CD8-positive, alpha-beta memory T cell (primary cell): Measurements from ENCODE around the gene ACTL6B. TPM values are rescaled to one million over a fixed set of nuclear protein-coding genes. Genes with fewer than 3 reads are reported as not detected.

ENCODE experiments used
- CTCF ChIA-PET: fragments of 350-600 bp; sonication (Branson Sonifier 250); formaldehyde crosslinking; loops from one replicate; lab custom pipeline; 2021; ENCODE audit warnings: antibody characterized with exemption; lab: Charles Lee
- POLR2A ChIA-PET: fragments of 350-600 bp; sonication (Branson Sonifier 250); formaldehyde crosslinking; loops from one replicate; lab custom pipeline; 2021; ENCODE audit warnings: antibody characterized with exemption; lab: Charles Lee
- DNase-seq, 5 donors: peaks; one replicate each; pipeline versions ENCODE4 v3.0.0 to v3.0.0-alpha.2; 2020 to 2022; ENCODE audit warnings: mixed read lengths in 1 of 5
- H3K27ac ChIP-seq: one replicate; pipeline ENCODE4 v1.7.0; 2013; ENCODE audit warnings: low read depth, mild to moderate bottlenecking, low read length, moderate library complexity
- H3K27me3 ChIP-seq: 2 replicates; pipeline ENCODE4 v1.7.0; 2013; ENCODE audit warnings: low read length, mild to moderate bottlenecking; ENCODE audit not compliant: insufficient read depth, poor library complexity, severe bottlenecking
- H3K36me3 ChIP-seq: 2 replicates; pipeline ENCODE4 v1.7.0; 2013; ENCODE audit warnings: mild to moderate bottlenecking, low read length, moderate library complexity; ENCODE audit not compliant: insufficient read depth
- H3K4me1 ChIP-seq: 2 replicates; pipeline ENCODE4 v1.7.0; 2013; ENCODE audit warnings: mild to moderate bottlenecking, low read length, moderate library complexity; ENCODE audit not compliant: insufficient read depth
- H3K4me3 ChIP-seq: 2 replicates; pipeline ENCODE4 v1.7.0; 2013; ENCODE audit warnings: mild to moderate bottlenecking, low read length
- H3K9me3 ChIP-seq: 2 replicates; pipeline ENCODE4 v1.7.0; 2013; ENCODE audit warnings: mild to moderate bottlenecking, low read length
- H3K27ac Mint-ChIP-seq, 8 donors: one replicate each; pipeline ENCODE4 v1.8.0; 2020 to 2021; ENCODE audit warnings: mixed read lengths in 8 of 8, mild to moderate bottlenecking in 6 of 8, inconsistent platforms in 3 of 8, moderate library complexity in 3 of 8
- H3K27me3 Mint-ChIP-seq, 2 donors: one replicate each; pipeline ENCODE4 v1.8.0; 2020 to 2021; ENCODE audit warnings: mixed read lengths in 2 of 2, mild to moderate bottlenecking in 1 of 2, moderate library complexity in 1 of 2
- H3K36me3 Mint-ChIP-seq, 3 donors: one replicate each; pipeline ENCODE4 v1.8.0; 2020 to 2021; ENCODE audit warnings: mixed read lengths in 3 of 3, inconsistent platforms in 1 of 3, mild to moderate bottlenecking in 1 of 3
- H3K4me1 Mint-ChIP-seq, 3 donors: one replicate each; pipeline ENCODE4 v1.8.0; 2020 to 2021; ENCODE audit warnings: mixed read lengths in 3 of 3, inconsistent platforms in 1 of 3, mild to moderate bottlenecking in 1 of 3
- H3K4me3 Mint-ChIP-seq, 7 donors: one replicate each; pipeline ENCODE4 v1.8.0; 2020 to 2021; ENCODE audit warnings: mixed read lengths in 7 of 7, mild to moderate bottlenecking in 6 of 7, moderate library complexity in 4 of 7, inconsistent platforms in 2 of 7
- H3K9me3 Mint-ChIP-seq, 5 donors: one replicate each; pipeline ENCODE4 v1.8.0; 2020 to 2022; ENCODE audit warnings: mixed read lengths in 5 of 5, mild to moderate bottlenecking in 3 of 5, moderate library complexity in 2 of 5, inconsistent platforms in 1 of 5
- polyA plus RNA-seq: library from polyadenylated mRNA; unstranded; fragments of 300-500 nt; fragmentation: Illumina TruSeq; gene quantifications from one replicate; pipeline ENCODE4 v1.2.3, GENCODE V29; 2021
- total RNA-seq, 2 experiments: library from RNA; stranded (reverse); gene quantifications; one replicate each; pipeline ENCODE4 v1.2.3, GENCODE V29; 2021

Gene ACTL6B
- total and polyA plus RNA-seq, 3 experiments from 2014 or later: not detected

DNA sequence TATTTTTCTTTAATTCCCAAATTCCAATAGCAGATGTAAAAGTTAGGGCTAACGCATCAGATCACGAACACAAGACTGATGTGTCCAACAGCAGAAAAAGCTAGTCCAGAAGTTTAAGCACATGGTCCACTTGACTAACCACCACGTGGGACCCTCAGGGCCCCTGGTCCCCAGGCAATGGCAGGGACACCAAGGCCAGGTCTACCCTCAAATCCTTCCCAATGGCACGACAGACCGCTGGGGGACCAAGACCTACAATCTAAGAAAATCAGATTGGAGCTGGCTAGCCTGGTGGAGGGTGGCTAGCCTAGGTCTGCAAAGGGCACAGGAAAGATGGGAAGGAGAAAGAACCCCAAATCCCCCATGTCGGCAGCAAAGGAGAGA lies 36.3 kb upstream of the ACTL6B start:
- peaks cover 26% of the 10 kb centered on the region for H3K4me1 ChIP-seq
- no peaks in the 10 kb centered on the region for H3K27me3 ChIP-seq
- DNase-seq: peak in 1 of 5 donors; percentile 32
- Mint-ChIP-seq H3K36me3 (peaks cover 0 to 32% (median 0%) of the 10 kb centered on the region in 3 donors), H3K9me3 (no peaks in the 10 kb centered on the region), H3K4me1 (peaks cover 36 to 49% (median 39%) of the 10 kb centered on the region in 3 donors), H3K4me3 (peak overlapping the region; percentile 88 to 97 (median 94)), H3K27ac (peak overlapping the region in 7 of 8 donors; percentile 80 to 98 (median 93)), H3K27me3 (no peaks in the 10 kb centered on the region)
- ChIA-PET POLR2A (interaction anchor here (1.0 to 2.8 kb wide), 6 partner anchors 11 to 264 kb away, joined by 3 to 16 read pairs (median 4); partner anchors contain the start of genes FBXO24, MOSPD3, POP7 and ZCWPW1), CTCF (interaction anchor here (0.7 to 9.0 kb wide), 20 partner anchors 11 to 252 kb away, joined by 3 to 120 read pairs (median 7); partner anchors contain the start of genes FBXO24, LRCH4, MOSPD3 and POP7)
- no peak overlapping the region for H3K27ac ChIP-seq
- H3K4me3 ChIP-seq: peak overlapping the region; percentile 81
- peaks cover 11% of the 10 kb centered on the region for H3K36me3 ChIP-seq
- no peaks in the 10 kb centered on the region for H3K9me3 ChIP-seq

DNA sequence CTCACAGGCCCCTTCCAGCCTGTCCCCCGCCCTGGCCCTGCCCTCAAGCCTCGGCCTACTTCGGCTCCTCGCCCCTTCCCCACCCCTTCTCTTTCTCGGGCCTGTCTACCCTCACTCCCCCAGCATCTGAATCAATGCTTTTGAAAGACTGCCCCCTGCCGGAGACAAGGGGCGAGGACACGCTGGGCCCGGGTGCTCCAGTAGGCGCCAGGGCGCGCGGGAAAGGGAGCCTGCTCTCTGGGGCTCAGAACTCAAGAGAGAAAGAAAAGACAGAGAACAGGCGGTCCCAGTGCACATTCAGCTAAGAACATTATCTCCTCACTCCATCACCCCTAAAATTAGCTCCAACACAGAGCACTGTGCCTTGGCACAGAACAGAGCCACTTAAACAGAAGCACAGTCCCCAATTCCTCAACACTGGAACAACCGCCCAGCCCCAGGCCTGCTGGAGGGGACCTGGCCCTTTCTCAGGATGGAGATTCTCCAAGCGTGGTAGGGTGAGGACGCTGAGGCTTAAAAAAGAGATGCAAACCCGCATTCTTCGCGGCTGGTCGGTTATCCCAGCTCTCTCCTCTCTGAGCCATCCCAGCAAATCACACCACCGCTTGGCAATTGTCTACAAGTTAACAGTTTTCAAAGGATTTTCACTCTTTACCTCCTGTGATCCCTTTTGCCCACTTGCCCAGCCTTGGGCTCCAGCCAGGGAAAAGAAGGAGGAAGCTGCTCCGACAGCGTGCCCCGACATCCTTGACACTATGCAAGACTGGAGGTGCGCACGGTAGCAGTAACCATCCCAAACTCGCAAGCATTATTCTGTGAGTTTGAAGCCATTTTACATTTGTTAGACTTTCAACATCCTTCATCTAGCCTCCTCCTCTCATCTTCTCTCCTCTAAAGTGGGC lies 35.7 kb upstream of the ACTL6B start:
- peak overlapping the region; percentile 88 to 97 (median 94) for H3K4me3 Mint-ChIP-seq
- peaks cover 36 to 49% (median 39%) of the 10 kb centered on the region in 3 donors for H3K4me1 Mint-ChIP-seq
- peak overlapping the region; percentile 81 for H3K4me3 ChIP-seq
- no peaks in the 10 kb centered on the region for H3K27me3 ChIP-seq
- H3K36me3 ChIP-seq: peaks cover 11% of the 10 kb centered on the region
- H3K27ac Mint-ChIP-seq: peak overlapping the region; percentile 15 to 95 (median 86)
- CTCF ChIA-PET: interaction anchor here (0.6 to 9.0 kb wide), 34 partner anchors 12 to 528 kb away, joined by 3 to 120 read pairs (median 4); partner anchors contain the start of genes FBXO24, GNB2, LRCH4 and MOSPD3
- no peaks in the 10 kb centered on the region for H3K27me3 Mint-ChIP-seq
- peaks cover 26% of the 10 kb centered on the region for H3K4me1 ChIP-seq
- POLR2A ChIA-PET: interaction anchor here (0.6 to 2.8 kb wide), 9 partner anchors 14 to 264 kb away, joined by 3 to 16 read pairs (median 3); partner anchors contain the start of genes FBXO24, MOSPD3, POP7 and ZCWPW1
- no peak overlapping the region for H3K27ac ChIP-seq
- DNase-seq: peak; percentile 69 to 85 (median 71)
- no peaks in the 10 kb centered on the region for H3K9me3 Mint-ChIP-seq
- peaks cover 0 to 36% (median 0%) of the 10 kb centered on the region in 3 donors for H3K36me3 Mint-ChIP-seq
- no peaks in the 10 kb centered on the region for H3K9me3 ChIP-seq

DNA sequence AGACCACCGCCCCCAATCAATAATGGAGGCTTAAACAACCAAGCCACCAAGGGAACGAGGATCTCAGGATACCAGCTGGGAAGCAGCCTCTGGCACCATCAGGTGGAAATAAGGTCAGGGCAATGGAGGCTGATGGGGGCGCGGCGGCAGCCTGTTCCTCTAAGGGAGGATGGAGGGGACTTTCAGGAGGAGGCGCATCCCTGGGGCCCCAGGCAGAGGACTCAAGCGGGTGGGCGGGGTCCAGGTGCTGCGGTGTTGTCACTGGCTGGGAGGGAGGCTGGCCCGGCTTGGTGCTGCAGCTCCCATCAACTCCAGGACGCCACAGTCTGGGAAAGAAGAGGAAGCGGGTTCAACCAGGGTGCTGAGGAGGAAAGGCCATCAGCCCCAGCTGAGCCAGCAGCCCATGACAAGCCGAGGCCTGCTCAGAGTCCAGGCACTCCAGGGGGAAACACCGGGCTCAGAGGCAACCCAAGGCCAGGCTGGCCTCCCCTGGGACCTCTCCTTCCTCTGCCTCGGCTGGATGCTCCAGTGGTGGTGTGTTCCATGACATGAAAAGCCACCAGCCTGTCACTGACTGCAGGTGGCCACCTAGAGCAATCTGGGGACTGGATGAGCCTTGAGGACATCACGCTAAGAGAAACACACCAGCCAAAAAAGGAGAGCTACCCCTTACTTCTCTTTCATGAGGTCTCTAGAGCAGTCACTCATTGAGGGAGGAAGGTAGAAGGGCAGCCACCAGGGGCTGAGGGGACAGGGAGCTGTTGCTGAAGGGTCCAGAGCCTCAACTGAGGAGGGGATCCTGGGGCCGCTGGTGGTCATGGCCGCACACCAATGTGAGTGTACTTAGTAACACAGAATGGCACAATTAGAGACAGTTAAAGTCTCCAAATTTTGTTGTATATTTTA lies 33.2 kb upstream of the ACTL6B start:
- peaks cover 26% of the 10 kb centered on the region for H3K4me1 ChIP-seq
- POLR2A ChIA-PET: interaction anchor here (1.0 to 1.9 kb wide), 6 partner anchors 10 to 259 kb away, joined by 3 to 10 read pairs (median 4); partner anchors contain the start of genes FBXO24 and LRCH4

DNA sequence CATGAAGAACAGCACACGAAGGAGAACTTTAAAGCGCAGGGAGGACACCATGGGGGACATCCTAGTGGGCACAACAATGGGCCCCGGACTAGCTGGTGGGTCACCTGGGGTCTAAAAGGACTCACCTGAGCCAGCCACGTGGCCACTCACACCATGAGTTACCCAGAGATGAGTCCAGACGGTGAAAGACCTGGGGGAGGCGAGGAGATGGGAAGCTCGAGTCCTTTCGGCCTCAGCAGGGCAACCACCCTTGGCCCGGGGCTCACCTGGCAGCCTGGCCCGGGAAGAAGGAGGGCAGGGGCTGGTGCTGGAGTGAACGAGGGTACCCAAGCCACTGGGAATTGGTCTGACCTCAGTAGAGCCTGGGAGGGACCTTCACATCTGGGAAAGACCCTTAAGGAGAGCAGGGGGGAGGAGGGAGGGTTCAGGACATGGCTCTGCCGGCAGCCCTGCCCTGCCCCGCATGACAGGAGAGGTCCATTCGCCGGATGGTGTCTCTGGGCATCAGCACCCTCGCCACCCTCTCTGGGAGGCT lies 32.1 kb upstream of the ACTL6B start:
- peaks cover 11% of the 10 kb centered on the region for H3K36me3 ChIP-seq
- Mint-ChIP-seq H3K4me3 (no peak overlapping the region), H3K4me1 (peaks cover 27 to 39% (median 32%) of the 10 kb centered on the region in 3 donors), H3K9me3 (no peaks in the 10 kb centered on the region), H3K27me3 (no peaks in the 10 kb centered on the region), H3K36me3 (peaks cover 0 to 65% (median 2%) of the 10 kb centered on the region in 3 donors), H3K27ac (peak overlapping the region in 5 of 8 donors; percentile 17 to 93 (median 77))
- H3K4me3 ChIP-seq: no peak overlapping the region
- no peak overlapping the region for H3K27ac ChIP-seq
- peaks cover 26% of the 10 kb centered on the region for H3K4me1 ChIP-seq
- H3K9me3 ChIP-seq: no peaks in the 10 kb centered on the region
- DNase-seq: no peak
- no peaks in the 10 kb centered on the region for H3K27me3 ChIP-seq
- ChIA-PET CTCF (interaction anchor here (1.5 to 9.0 kb wide), 6 partner anchors 9 to 164 kb away, joined by 5 to 120 read pairs (median 6); partner anchors contain the start of genes POP7 and SLC12A9), POLR2A (interaction anchor here (1.0 to 1.4 kb wide), 3 partner anchors 9 to 258 kb away, joined by 3 to 10 read pairs (median 3); no protein-coding TSS in a partner anchor)

More for the DNA sequence above, 33.2 kb upstream of the ACTL6B start:
- H3K4me1 Mint-ChIP-seq: peaks cover 27 to 39% (median 32%) of the 10 kb centered on the region in 3 donors
- no peaks in the 10 kb centered on the region for H3K27me3 Mint-ChIP-seq
- H3K27me3 ChIP-seq: no peaks in the 10 kb centered on the region
- H3K36me3 Mint-ChIP-seq: peaks cover 0 to 58% (median 2%) of the 10 kb centered on the region in 3 donors
- peaks cover 11% of the 10 kb centered on the region for H3K36me3 ChIP-seq
- peak overlapping the region in 5 of 8 donors; percentile 17 to 93 (median 63) for H3K27ac Mint-ChIP-seq
- no peaks in the 10 kb centered on the region for H3K9me3 ChIP-seq
- H3K4me3 Mint-ChIP-seq: peak overlapping the region in 1 of 7 donors; percentile 79
- CTCF ChIA-PET: interaction anchor here (1.1 to 9.0 kb wide), 10 partner anchors 10 to 163 kb away, joined by 3 to 120 read pairs (median 6); partner anchors contain the start of genes FBXO24, LRCH4, MOSPD3 and POP7
- no peaks in the 10 kb centered on the region for H3K9me3 Mint-ChIP-seq
- no peak overlapping the region for H3K27ac ChIP-seq
- no peak overlapping the region for H3K4me3 ChIP-seq
- DNase-seq: no peak

DNA sequence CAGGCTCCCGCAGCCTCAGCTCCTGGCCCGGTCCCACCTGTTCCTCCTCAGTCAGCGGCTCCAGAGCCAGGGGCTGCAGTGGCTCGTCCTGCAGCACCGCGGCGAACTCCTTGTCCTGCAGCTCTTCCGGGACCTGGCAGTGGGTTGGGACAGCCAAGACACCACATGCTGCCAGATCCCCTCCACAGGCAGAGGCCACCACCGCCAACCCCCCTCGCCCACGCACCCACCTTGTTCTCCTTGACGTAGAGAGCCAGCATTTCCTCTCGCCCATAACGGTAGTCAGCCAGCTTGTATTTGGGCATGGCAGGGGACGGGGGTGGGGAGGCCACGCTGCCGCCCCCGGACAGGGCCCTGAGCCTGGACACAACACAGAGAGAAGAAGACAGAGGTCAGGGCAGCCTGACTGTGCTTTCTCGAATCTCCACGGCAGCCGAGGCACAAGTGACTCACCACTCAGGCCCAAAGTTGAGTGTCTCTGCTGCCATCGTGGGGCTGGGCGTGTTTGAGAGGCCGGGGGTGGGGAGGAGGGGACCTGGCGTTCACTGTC lies 31.6 kb upstream of the ACTL6B start:
- no peaks in the 10 kb centered on the region for H3K27me3 Mint-ChIP-seq
- no peaks in the 10 kb centered on the region for H3K9me3 Mint-ChIP-seq
- Histone ChIP-seq H3K27ac (no peak overlapping the region), H3K9me3 (no peaks in the 10 kb centered on the region), H3K36me3 (peaks cover 11% of the 10 kb centered on the region), H3K27me3 (no peaks in the 10 kb centered on the region), H3K4me1 (peaks cover 20% of the 10 kb centered on the region), H3K4me3 (no peak overlapping the region)
- DNase-seq: no peak
- peak overlapping the region in 4 of 8 donors; percentile 26 to 77 (median 54) for H3K27ac Mint-ChIP-seq
- H3K4me1 Mint-ChIP-seq: peaks cover 21 to 34% (median 30%) of the 10 kb centered on the region in 3 donors
- CTCF ChIA-PET: interaction anchor here (1.5 to 1.8 kb wide), 2 partner anchors 124 to 128 kb away, joined by 5 to 7 read pairs; no protein-coding TSS in a partner anchor
- POLR2A ChIA-PET: interaction anchor here (0.6 to 1.4 kb wide), 2 partner anchors 104 to 124 kb away, joined by 3 to 5 read pairs; no protein-coding TSS in a partner anchor
- peaks cover 0 to 62% (median 2%) of the 10 kb centered on the region in 3 donors for H3K36me3 Mint-ChIP-seq
- no peak overlapping the region for H3K4me3 Mint-ChIP-seq

DNA sequence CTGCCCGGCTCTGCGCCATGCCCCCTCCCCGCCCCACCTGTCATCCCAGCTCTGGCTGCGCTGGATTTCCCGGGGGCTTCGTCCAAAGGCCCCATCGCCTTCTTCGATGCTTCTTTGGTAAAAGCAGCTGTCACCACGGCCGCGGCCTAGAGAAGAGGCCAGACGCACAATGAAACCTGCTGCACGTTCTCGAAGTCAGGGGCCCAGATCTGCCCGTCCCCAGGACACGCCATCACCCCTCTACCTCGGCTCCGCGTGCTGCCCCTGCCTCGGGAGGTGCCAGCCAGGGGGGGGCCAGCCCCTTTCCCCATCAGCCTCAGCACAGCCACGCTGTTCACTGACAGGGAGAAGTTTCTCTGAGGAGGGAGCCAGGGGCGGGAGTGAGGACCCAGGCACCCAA lies 31.0 kb upstream of the ACTL6B start:
- no peaks in the 10 kb centered on the region for H3K27me3 ChIP-seq
- H3K4me3 ChIP-seq: no peak overlapping the region
- no peaks in the 10 kb centered on the region for H3K9me3 ChIP-seq
- no peak overlapping the region for H3K27ac ChIP-seq
- peaks cover 11% of the 10 kb centered on the region for H3K36me3 ChIP-seq
- Mint-ChIP-seq H3K36me3 (peaks cover 0 to 65% (median 2%) of the 10 kb centered on the region in 3 donors), H3K27ac (no peak overlapping the region), H3K4me3 (no peak overlapping the region), H3K27me3 (no peaks in the 10 kb centered on the region), H3K9me3 (no peaks in the 10 kb centered on the region), H3K4me1 (peaks cover 16 to 28% (median 24%) of the 10 kb centered on the region in 3 donors)
- POLR2A ChIA-PET: interaction anchor here (0.6 kb wide), 1 partner anchor 123 kb away, joined by 5 read pairs; no protein-coding TSS in a partner anchor
- CTCF ChIA-PET: interaction anchor here (1.8 kb wide), 1 partner anchor 128 kb away, joined by 7 read pairs; no protein-coding TSS in a partner anchor
- no peak for DNase-seq
- peaks cover 15% of the 10 kb centered on the region for H3K4me1 ChIP-seq
